ENCODE measurements around the gene OPN3.
A peak's percentile ranks its signal among the peaks of the same experiment; 100 is the strongest.

The OPN3 gene

DNA sequence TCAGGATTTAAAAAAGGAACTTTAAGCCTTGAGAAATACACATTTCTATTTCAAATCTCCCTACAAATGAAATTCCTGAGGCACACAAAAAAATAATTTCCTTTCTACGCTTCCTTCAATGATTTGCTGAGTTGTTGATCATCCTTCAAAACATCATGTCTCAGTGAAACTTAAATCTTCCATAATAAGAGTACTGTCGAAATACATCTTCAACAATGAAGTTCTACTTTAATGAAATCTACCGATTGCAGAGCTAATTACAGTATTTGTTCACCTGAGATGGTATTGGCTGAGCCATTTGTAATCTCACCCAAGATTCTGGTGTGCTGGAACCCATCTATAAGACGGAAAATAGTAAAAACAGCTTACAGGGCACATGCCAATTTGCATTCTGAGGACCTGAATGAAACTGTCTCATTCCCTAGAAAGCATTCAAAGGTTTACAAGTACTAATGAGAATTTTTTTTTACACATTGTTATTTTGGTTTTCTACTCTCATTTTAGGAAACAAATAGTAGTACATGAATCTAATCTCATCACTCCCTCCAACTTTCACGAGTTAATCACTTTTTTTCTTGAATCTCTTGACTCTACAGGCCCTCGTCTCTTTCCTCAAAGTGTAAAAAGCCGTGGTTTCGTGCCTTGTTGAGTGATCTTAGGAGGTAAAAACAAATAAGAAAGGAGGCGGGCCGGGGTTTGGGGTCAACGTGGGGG lies 1.1 kb downstream of the OPN3 start:
- H3K4me3 ChIP-seq (ENCODE audit: low read depth, low read length): peak overlapping the region; percentile 94
- TF ChIP-seq, protein P1, sequence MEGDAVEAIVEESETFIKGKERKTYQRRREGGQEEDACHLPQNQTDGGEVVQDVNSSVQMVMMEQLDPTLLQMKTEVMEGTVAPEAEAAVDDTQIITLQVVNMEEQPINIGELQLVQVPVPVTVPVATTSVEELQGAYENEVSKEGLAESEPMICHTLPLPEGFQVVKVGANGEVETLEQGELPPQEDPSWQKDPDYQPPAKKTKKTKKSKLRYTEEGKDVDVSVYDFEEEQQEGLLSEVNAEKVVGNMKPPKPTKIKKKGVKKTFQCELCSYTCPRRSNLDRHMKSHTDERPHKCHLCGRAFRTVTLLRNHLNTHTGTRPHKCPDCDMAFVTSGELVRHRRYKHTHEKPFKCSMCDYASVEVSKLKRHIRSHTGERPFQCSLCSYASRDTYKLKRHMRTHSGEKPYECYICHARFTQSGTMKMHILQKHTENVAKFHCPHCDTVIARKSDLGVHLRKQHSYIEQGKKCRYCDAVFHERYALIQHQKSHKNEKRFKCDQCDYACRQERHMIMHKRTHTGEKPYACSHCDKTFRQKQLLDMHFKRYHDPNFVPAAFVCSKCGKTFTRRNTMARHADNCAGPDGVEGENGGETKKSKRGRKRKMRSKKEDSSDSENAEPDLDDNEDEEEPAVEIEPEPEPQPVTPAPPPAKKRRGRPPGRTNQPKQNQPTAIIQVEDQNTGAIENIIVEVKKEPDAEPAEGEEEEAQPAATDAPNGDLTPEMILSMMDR (IDR thresholded peaks at IDR 0.05; ENCODE audit: borderline replicate concordance, insufficient read depth, low read depth, low read length): no peak

DNA sequence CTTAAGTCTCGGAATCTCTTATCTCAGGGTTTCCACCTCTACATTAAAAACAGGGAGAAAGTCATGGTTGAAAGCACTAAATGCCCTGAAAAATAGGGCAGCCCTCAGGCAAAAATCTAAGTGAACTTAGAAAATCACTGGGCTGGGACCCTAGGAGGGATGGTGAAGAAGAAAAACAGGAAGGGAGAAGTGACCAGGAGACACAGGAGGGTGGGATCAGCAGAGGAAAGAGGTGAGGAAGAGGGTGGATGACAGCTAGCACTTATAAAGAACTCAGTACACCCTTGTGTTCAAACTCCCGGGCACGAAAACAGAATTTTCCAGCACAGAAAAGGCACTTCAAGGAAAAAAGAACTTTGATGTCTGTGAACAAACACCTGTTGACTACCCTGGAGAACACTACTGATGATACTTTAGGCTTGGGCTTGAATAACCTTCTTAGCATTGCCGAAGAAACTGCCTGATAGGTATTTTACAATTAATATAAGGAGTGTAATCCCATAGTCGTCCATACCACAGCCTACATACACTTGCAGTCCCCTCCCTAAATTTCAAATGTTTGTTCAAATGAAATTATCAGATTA lies 2.0 kb downstream of the OPN3 start:
- TF ChIP-seq, protein P1 (IDR thresholded peaks at IDR 0.05; ENCODE audit: borderline replicate concordance, insufficient read depth, low read depth, low read length): no peak
- peak overlapping the region; percentile 34 for H3K4me3 ChIP-seq (ENCODE audit: low read depth, low read length)

DNA sequence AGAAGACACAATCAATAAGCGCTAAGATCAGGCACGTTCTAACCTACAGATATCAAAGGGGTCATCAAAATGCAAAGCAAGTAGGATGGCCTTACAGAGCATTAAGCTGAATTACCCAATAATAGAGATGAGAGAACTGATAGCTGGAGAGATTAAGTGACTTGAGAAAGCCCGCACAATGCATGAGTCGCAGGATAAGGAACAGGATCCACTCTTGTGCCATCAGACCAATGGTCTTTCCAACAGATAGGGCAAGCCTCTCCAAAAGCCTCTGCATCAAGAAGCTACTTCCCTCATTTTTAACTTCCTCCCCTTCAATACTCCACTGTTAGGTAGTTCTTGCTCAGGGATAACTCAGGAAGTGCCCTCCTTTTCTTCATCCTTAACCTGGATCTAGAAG lies 2.6 kb downstream of the OPN3 start:
- H3K4me3 ChIP-seq (ENCODE audit: low read depth, low read length): no peak overlapping the region
- TF ChIP-seq, protein P1 (IDR thresholded peaks at IDR 0.05; ENCODE audit: borderline replicate concordance, insufficient read depth, low read depth, low read length): no peak

DNA sequence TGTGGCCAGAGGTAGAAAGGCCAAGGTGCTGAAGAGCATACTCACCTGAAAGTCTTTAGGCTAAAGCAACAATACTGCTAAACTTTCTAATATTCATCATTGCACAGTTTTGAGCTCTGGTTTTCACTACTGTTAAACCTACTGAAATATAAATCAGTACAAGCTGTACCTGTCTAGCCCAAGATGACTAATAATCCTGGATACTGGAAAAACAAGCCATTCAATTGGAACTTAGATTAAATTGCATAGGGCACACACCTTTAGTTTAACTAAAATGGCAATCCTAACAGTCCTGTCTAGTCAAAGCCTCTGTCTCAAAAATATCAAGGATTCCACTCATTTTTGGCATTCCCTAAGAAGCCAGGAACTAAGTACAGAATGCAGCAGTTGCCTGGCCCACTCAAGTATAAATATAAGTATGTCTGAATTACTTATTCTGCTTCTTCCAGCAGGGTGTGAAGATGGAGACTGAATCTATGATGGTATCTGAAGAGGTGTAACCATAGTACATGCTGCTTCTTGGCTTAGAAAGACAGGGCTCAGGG lies 3.1 kb downstream of the OPN3 start:
- TF ChIP-seq, protein P1 (IDR thresholded peaks at IDR 0.05; ENCODE audit: borderline replicate concordance, insufficient read depth, low read depth, low read length): no peak
- no peak overlapping the region for H3K4me3 ChIP-seq (ENCODE audit: low read depth, low read length)

DNA sequence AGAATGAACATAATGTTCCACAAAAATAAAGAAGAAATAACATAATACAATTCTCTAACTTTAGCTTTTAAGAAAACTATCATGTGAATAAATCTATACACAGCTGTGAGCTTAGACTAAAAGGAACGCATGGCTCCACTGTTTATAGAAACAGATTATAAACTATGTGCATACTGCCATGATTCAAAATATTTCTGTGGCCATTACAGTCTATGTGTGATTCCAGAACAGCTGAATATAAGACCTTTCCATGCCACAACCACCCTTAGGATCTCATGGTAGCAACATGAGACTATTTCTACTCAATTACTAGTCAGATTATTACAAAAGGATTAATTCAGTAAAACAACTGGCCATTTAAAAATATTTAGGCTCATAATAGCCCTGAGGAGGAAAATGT lies 3.9 kb downstream of the OPN3 start:
- no peak overlapping the region for H3K4me3 ChIP-seq (ENCODE audit: low read depth, low read length)
- TF ChIP-seq, protein P1 (IDR thresholded peaks at IDR 0.05; ENCODE audit: borderline replicate concordance, insufficient read depth, low read depth, low read length): no peak

DNA sequence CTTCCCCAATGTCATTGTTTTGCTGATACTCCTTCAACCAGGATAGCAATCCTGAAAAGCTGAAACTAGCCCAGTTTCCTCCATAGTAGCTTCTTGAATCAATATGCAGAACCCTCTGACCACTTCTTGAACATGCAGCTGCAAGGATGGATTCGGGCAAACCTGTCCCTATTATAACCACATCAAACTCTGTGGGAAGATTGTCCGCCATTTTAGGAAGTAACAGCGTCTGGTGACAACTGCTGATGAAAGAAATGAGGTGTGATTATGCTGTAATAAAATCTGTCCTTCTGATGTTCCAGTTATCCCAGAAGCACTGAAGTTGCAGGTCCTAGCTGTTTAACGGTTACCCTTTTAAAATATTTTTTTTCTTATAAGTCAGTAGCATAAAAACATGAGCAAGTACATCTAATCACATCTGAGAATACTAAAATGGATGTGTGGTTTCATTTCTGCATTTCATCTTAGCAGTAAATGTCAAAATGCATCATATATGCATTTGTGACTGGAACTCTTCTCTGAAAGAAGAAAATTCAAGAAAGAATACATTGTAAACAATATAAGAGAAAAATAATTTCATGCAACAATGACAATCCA lies 4.5 kb downstream of the OPN3 start:
- H3K4me3 ChIP-seq (ENCODE audit: low read depth, low read length): no peak overlapping the region
- TF ChIP-seq, protein P1 (IDR thresholded peaks at IDR 0.05; ENCODE audit: borderline replicate concordance, insufficient read depth, low read depth, low read length): no peak
